ENCODE results near the gene ZNF620.
"Not testable (repeated sequence)": the region's sequence is repeated elsewhere in the genome, so short reads cannot be mapped to it uniquely, and the experiment has no call there.

The ZNF620 gene

DNA sequence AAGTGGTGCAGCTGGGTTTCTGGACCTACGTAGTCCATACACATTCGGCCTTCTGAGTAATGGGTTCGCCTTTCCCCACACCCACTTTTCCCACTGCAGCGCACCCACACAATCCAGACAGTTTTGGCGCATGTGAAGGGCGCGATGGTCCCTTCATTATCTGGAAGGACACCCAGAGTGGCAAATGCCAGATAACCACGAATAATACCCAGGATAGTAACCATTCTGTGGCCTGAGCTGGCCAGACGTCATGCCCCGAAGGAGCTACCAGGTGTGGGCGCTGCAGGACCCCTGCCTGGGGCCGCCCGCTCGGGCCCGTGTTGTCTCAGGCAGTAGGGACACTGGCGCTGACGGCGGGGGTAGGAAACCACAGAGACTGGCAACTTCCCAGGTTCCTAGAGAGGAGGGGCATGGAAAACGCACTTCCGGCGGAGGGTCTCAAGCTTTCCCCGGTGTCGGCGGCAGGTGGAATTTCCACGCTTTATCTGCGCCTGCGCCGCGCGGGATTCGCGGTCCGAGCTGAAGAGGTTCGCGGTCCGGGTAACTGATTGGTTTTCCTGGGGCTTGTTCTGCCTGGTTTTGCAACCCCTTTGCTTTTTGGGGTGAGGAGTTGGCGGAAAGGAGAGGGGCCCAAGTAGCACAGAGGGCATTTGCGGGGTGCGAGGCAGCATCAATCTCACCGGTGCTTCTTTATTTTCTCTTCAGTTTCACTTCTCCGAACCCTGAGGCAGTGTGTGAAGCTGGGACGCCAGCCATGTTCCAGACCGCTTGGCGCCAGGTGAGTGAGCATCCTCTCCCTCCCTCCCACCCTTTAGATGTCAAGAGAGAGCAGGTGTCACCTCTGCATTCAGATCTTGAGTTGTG, at the start of gene ZNF620:
Gene ZNF620 (plus strand): TSS at position 441 of the 864 bp plus-strand sequence. CDS start 314 bp downstream, at position 755.
- in situ Hi-C loops (cut with MboI; ENCODE audit: low sequenced_read_pairs): no loop called here

DNA sequence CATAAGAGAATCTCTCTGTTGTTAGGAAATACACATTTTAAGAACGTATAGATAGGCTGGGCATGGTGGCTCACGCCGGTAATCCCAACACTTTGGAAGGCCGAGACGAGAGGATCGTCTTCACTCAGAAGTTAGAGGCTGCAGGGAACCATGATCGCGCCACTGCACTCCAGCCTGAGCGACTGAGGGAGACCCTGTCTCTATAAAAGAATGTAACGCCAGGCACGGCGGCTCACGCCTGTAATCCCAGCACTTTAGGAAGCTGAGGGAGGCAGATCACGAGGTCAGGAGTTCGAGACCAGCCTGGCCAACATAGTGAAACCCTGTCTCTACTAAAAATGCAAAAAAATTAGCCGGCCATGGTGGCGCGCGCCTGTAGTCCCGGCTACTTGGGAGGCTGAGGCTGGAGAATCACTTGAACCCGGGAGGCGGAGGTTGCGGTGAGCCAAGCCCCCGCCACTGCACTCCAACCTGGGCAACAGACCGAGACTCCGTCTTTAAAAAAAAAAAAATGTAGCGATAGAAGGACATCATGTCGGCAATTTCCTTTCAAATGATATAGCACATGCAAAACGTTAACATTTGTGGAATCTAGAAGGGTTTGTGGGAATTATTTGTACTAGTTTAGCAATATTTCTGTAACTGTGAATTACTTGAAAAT, 49.4 kb upstream of the ZNF620 start:
- in situ Hi-C loops (cut with MboI; ENCODE audit: low sequenced_read_pairs): no loop called here

DNA sequence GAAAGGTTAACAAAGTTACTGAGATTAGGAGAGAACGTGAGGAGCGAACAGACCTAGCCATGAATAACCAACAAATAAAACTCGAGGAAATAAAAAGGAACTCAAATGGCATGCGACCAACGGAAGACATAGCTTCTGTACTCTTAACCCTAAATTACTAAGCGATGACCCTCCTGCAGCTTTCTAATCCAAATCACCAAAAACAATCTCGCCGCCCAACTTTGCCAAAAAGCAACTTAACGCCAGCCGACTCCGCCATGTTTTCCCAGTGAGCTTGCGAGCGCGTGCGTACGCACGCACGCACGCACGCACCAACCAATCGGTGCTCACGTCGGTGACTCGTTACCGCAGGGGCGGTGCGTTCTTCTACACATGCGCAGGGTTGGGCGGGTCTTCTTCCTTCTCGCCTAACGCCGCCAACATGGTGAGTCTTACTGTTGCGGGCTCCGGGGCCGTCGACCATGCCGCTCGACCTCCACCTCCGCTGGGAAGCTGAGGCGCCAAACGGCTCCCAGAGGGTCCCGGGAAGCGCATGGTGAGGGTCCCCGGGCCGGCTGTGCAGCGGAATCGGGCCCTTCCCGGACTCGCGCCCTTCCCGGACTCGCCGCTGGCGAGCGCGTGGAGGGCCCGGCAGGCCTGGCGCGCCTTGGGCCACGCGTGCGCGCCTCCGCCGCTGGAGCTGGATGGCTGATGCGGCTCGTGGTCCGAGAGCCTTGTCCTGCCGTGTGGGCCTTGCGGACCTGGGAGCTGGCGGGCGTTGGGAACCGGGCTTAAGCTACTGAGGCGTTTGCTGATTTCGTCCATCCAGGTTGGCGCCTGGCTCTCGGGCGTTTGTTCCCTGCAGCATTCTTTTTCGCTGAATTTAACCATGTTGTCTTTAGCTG, 48.7 kb upstream of the ZNF620 start, which contains the start of gene RPL14:
Gene RPL14 (plus strand): TSS at position 400 of the 884 bp plus-strand sequence. CDS start 133 bp downstream, at position 533.
- in situ Hi-C loops (cut with MboI; ENCODE audit: low sequenced_read_pairs): no loop called here

DNA sequence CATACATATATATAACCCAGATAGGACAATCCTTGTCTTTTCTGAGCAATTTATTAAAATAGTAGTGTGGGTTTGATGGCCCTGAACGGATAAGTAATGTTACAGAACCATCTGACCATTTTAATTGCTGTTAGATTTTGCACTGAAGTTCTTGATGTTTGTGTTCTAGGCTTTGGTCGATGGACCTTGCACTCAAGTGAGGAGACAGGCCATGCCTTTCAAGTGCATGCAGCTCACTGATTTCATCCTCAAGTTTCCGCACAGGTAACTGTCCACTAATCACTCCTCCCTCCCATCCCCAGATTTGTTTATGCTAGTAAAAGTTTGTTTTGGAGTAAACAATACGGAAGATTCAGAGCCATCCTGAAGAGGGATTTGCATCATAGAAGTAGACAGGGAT, 47.4 kb upstream of the ZNF620 start:
- in situ Hi-C loops (cut with MboI; ENCODE audit: low sequenced_read_pairs): no loop called here

DNA sequence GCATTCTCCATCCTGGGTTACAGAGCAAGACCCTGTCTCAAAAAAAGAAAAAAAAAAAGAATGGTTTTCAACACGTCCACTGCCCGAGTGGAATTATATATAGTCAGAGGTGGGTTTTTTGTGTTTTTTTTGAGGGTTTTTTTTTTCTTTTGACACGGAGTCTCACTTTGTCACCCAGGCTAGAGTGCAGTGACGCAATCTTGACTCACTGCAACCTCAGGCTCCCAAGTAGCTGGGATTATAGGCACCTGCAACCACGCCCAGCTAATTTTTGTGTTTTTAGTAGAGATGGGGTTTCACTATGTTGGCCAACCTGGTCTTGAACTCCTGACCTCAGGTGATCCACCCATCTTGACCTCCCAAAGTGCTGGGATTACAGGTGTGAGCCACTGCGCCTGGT, 45.4 kb upstream of the ZNF620 start:
- in situ Hi-C loops (cut with MboI; ENCODE audit: low sequenced_read_pairs): not testable (repeated sequence)

DNA sequence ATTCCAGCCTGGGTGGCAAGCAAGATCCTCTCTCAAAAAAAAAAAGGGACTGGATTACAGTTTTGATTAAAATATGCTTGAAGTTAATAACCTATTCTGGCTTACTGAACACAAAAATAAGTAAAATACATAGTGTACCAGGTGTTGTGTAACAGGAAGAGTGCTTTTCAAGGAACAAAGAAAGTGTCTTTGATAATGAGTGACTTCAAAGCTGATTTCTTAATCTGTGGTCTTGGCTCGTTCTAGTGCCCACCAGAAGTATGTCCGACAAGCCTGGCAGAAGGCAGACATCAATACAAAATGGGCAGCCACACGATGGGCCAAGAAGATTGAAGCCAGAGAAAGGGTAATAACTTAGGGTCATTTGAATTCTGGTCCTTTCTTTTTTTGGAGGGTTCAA, 44.7 kb upstream of the ZNF620 start:
- in situ Hi-C loops (cut with MboI; ENCODE audit: low sequenced_read_pairs): no loop called here

DNA sequence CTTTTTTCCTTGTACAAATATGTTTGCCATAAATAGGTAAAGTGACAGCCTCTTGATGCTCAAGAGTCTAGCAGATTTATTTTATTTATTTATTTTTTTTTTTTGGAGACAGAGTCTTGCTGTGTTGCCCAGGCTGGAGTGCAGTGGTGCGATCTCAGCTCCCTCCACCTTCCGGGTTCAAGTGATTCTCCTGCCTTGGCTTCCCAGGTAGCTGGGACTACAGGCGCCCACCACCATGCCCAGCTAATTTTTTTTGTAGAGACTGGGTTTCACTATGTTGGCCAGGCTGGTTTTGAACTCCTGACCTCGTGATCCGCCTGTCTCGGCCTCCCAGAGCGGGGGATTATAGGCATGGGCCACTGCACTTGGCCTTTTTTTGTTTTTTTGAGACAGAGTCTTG, 43.0 kb upstream of the ZNF620 start:
- in situ Hi-C loops (cut with MboI; ENCODE audit: low sequenced_read_pairs): not testable (repeated sequence)

DNA sequence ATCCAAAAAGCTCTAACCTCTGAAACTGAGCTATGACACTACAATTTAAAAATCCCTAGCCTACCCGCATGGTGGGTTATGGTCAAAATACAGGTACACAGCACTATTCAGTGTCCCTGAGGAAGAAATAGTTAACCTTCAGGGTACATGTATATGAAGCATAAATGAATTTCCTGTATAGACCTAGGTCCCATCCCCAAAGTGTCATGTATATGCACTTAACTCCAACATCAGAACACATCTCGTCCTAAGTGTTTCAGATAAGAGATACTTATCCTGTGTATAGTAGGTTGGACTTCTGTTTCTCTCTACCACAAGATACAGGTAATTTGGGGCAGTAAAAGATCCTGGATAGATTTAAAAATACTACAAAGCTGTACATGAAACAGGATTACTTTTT, 42.3 kb upstream of the ZNF620 start:
- in situ Hi-C loops (cut with MboI; ENCODE audit: low sequenced_read_pairs): no loop called here

DNA sequence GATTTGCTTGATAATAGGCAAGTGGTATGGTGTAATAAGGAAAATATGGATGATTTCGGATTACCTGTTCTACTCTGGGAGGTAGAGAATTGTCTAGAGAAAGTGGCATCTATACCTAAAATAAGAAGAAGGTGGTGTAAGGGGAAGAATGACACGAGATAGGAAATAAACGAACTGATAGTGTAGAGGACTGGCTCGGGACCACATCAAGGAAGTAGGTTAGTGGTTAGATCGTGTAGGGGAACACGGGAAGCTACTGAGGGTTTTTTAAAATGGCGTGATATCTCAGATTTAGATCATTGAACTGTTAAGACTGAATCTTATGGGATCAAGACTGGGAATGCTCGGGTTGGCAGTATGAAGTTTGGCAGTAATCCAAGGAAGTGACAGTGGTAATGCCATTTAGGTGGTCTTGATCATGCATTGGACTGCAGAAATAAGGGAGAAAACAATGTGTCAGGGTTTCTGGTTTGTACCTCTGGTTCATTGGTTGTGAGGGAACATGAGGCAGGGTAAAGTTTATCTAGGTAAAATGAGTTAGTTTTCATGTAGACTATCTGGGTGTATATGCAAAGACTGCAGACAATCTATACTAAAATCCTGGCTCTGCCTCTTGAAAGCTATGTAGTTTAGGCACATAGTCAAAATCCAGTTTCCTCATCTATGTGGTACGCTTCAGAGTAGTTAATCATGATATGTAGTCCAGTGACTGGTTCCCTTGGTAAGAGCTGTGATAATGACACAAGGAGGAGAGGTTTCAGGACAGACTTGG, 41.3 kb upstream of the ZNF620 start:
- in situ Hi-C loops (cut with MboI; ENCODE audit: low sequenced_read_pairs): no loop called here

DNA sequence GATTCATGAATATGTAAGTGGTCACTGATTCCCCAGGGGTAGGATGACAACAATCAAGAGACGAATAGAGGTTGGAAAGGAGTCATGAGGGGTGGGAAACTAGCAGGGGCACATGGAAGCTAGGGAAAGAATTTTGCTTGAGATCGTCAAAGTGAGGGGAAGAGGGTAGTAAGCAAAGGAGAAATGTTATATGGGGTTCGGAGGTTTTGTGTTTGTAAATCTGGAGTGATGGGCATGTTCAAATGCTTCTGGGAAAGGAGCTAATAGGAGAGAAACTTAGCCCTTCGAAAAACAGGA, 40.8 kb upstream of the ZNF620 start:
- in situ Hi-C loops (cut with MboI; ENCODE audit: low sequenced_read_pairs): no loop called here

DNA sequence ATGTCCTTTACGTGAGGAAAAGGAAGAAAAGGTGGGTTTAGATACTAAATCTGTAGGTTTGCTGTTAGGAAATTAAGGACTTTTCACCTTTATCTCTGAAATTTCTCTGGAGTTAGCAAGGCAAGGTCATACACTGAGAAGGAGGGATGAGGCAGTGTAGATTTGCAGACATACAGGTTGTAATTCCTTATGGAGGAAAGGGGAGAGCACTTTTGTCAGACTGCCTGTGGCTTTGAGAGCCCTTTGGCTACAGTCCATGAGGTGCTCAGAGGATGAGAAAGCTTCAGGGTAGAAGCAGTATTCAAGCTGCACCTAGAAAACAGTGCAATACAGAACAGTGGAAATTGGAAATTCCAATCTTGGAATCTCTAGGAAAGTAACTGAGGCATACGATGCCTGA, 40.4 kb upstream of the ZNF620 start:
- in situ Hi-C loops (cut with MboI; ENCODE audit: low sequenced_read_pairs): no loop called here

DNA sequence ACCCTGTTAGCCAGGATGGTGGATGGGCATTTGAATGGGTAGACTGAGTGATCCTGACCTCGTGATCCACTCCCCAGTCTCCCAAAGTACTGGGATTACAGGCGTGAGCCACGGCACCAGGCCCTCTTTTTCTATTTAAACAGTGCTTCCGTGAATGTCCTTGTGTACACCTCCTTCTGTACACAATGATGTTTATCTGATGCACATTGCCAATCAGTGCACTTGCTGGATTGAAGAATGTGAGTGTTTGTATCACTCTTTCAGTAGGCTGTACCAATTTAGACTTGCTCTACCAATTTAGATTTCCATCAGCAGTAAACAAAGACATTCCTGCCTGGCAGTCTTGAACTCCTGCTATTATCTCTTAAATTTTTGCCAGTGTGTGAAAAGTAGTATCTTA, 37.8 kb upstream of the ZNF620 start:
- in situ Hi-C loops (cut with MboI; ENCODE audit: low sequenced_read_pairs): no loop called here

DNA sequence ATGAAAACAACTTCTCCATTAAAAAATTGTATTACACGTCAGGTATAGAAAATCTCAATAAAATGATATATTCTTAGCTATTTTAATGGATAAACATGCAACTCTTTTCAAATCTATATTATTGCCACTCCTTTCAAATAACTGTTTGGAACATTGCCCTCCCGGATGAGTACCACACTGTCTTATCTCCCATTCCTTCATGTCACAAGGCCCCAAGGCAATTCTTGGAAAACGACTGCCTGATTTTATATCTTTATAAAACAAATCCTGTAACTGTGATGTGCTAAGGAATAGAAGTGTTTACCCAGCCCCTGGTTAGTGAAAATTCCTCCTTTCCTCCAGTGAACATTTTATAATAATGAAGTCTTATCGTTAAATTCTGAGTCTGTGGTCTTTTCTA, 35.1 kb upstream of the ZNF620 start:
- in situ Hi-C loops (cut with MboI; ENCODE audit: low sequenced_read_pairs): no loop called here

DNA sequence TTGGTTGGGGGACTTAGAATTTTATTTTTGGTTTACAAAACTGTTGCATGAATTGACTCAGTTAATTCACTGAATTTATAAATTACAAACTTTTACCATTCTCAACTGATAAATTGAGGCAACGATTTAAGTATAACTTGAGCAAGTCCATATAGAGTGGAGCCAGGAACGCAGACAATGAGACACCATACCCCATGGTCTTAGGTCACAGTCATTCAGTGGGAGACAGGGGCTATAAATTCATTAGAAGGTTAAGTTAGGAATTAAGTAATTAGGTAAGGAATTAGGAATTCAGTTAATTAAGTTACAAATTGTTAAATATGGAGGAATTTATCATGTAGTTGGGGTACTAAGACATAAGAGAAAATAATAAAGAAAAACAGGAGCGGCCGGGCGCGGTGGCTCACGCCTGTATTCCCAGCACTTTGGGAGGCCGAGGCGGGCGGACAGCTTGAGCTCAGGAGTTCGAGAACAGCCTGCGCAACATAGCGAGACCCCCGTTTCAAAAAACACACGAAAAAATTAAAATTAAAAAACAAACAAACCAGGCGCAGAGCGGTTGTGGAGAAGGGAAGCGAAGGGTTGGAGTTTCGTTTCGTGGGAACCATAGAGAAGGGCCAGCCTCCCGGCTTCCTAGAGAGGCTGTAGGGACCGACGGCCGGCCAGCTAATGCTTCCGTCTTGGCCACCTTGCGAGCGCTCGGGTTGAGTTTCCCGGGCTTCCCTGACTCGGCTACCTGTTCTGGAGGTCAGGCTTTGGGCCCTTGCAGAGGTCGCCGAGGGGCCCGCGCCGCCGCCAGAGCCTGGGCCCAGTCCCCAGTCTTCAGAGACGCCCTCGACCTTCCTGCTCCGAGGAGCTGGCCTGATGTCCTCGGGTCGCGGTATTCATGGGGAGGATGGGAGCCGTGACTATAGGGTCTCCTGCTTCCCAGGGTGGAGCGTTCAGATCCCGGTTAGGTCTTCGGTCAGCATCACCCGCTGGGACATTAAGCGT, 29.1 kb upstream of the ZNF620 start, which contains the start of gene ZNF619:
Gene ZNF619 (plus strand): TSS at position 645 of the 993 bp plus-strand sequence. CDS start 858 bp downstream, outside the sequence.
- in situ Hi-C loops (cut with MboI; ENCODE audit: low sequenced_read_pairs): no loop called here

DNA sequence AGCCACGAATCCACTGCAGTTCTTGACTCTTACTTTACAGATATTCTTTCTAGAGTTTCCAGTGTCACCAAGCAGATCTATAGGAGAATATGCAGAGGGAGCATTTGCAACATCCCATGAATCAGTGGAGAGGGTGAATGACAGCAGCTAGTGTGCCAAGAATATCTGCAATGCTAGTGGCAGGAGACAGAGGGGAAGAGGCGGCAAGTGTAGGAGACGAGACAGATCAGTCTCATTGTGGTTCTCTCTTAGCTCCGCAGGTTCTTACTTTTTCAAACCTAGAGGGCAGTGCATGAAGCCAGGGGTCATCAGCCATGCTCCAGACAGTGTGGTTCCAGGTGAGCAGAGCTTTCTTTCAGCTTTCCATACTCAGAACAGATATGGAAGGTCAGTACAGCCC, 28.2 kb upstream of the ZNF620 start:
- in situ Hi-C loops (cut with MboI; ENCODE audit: low sequenced_read_pairs): no loop called here

DNA sequence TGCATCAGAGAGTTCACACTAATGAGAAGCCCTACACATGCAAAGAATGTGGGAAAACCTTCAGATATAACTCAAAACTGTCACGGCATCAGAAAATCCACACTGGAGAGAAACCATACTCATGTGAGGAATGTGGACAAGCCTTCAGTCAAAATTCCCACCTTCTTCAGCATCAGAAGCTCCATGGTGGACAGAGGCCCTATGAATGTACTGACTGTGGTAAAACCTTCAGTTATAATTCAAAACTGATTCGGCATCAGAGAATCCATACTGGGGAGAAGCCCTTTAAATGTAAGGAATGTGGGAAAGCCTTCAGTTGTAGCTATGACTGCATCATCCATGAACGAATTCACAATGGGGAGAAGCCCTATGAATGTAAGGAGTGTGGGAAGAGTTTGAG, 18.7 kb upstream of the ZNF620 start:
- in situ Hi-C loops (cut with MboI; ENCODE audit: low sequenced_read_pairs): no loop called here

DNA sequence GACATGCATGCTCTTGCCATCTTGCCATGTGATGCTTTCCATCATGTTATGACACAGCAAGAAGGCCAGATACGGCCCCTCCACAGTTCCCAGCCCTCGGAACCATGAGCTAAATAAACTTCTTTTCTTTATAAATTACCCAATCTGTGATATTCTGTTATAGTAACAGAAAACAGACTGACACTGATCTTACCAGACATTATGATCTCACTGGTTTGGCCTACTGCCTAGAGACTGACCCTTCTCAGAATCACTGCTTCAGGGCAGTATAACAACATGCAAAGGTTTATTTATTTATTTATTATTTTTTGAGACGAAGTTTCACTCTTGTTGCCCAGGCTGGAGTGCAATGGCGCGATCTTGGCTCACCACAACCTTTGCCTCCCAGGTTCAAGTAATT, 14.9 kb upstream of the ZNF620 start:
- in situ Hi-C loops (cut with MboI; ENCODE audit: low sequenced_read_pairs): no loop called here

DNA sequence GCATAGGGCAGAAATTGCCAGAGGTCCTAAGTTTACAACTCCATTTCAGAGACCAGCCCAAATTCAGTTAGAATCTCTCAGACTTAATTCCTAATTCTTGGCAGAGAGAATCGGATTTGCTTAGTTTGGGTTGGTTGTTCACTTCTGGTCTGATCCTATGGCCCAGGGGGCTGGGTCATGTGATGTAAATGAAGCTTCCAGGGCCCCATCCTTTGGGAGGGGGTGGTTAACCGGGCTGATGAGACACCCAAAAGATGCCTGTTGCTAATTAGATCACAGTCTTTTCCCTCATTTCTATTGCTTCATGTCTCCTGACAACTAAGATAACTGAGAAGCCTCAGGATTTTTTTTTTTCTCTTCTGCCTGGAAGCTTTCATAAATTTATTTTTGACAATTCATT, 11.1 kb upstream of the ZNF620 start:
- in situ Hi-C loops (cut with MboI; ENCODE audit: low sequenced_read_pairs): no loop called here

DNA sequence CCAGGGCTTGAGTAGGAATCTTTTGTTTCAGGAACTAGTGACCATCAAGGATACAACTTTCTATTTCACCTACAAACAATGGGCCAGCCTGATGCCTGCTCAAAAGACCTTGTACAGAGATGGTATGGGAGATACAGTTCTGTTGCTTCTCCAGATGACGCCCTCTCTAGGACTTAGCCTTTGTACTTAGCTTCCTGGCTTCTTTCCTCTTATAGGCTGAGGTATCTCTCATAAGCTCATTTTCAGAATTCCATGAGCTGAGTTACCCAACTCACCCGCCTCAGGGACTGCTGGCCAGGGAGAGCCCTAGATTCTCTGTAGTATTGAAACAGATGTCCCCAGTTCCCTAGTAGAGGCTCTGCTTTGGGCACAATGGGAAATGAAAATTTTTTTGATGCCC, 8.6 kb upstream of the ZNF620 start:
- in situ Hi-C loops (cut with MboI; ENCODE audit: low sequenced_read_pairs): no loop called here

Measured in hTERT RPE-1 (cell line).